ENCODE measurements around the gene COG5.

Gene COG5

DNA sequence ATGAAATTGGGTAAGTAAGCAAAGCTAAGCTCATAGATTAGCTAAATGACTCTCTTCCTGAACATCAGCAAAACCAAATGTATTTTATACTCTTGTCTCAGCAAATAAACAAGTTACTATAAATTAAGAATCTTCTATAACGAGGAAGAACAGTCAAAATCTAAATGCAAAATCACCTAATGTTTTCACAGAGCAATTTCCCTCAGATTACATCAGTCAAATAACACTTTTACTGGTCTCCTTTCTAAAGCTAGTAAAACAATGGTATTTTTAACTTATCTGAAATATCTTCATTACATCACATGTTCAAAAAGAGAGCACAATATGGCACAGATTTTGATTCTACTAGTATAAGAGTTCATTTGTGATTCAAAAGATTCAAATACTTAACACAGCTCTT is 110.3 kb downstream of the COG5 start:
- DNase-seq, result no peak

DNA sequence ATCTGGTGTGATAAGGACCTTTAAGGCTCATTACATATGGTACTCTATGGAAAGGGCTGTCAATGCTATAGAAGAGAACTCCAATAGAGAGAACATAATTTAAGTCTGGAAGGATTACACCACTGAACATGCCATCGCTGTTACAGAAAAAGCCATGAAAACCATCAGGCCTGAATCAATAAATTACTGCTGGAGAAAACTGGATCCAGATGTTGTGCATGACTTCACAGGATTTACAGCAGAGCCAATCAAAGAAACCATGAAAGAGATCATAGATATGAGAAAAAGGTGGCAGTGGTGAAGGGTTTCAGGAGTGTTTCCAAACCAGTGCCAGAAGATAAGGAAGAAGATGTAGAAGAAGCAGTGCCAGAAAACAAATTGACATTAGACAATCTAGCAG is 112.8 kb downstream of the COG5 start:
- DNase-seq, result no peak

DNA sequence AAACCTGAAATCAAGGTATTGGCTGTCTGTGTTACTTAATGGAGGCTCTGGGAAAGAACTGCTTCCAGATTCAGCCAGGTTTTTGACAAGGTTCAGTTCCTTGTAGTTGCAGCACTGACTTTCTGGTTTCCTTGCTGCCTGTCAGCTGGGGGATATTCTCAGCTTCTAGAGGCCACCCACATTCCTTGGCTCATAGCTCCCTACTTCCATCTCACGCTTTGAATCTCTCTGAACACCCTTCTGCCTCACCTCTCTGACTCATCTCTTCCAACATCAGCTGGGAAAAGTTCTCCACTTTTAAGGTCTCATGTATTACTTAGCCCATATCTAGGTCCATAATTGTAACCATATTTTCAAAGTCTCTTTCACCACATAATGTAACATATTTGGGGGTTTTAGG is 116.7 kb downstream of the COG5 start:
- DNase-seq, result no peak

DNA sequence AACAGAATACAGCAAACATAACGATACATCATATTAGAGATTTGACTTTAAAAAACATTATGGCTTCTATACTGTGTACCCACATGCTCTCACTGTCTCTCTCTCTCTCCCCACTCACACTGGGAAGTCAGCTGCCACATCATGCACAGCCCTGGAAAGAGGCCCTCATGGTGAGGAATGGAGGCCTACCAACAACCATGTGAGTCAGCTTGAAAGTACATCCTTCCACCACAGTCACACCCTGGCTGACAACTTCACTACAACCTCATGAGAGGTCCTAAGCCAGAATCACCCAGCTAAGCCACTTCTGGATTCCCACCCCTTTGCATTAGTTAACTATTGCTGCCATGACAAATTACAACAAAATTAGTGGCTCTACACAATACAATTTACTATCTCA is 117.2 kb downstream of the COG5 start:
- no peak for DNase-seq

DNA sequence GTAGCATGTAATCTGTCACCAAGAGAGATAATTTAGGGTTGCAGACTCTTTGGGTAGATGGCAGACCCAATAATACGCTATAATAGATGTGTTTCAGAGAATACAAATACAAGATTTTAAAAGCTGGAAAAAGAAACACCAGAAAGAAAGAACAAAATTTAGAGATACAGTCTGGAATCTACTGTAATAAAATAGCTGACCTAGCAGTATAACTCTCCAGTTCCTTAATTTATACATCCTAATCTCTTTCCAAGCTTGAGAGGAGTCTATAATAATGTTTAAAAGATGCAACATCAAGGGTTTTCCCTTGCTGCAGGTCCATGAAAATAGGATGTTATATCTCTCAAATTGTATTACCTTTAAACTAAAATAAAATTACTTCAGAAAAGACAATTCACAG is 121.0 kb downstream of the COG5 start:
- DNase-seq, result no peak

DNA sequence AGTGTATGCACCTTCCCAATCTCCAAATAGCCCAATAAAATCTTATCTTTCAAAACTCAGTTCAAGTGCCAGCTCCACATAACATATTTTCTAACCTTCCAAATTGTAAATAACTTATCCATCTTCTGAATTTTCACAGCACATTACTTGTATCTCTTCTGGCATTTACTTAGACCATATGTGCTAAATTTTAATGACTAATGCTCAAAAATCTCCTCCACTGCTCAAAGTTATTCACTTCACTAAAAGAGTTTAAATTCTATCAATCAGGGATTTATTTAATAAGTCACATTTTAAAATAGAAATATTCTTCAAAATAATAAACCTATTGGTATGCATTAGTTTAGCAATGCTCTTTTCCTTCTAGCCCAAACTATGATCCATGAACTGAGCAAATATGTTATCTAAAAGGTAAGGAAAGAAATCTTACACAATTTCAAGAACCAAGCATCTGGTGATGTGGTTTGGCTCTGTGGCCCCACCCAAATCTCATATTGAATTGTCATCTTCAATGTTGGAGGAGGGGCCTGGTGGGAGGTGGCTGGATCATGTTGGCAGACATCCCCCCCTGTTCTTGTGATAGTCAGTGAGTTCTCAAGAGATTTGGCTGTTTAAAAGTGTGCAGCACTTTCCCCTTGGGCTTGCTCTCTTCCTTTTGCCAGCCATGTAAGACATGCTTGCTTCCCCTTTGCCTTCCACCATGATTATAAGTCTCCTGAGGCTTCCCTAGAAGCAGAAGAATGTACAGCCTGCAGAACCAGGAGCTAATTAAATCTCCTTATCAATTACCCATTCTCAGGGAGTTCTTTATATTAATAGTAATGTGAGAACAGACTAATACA is 121.9 kb downstream of the COG5 start:
- DNase-seq, result no peak

DNA sequence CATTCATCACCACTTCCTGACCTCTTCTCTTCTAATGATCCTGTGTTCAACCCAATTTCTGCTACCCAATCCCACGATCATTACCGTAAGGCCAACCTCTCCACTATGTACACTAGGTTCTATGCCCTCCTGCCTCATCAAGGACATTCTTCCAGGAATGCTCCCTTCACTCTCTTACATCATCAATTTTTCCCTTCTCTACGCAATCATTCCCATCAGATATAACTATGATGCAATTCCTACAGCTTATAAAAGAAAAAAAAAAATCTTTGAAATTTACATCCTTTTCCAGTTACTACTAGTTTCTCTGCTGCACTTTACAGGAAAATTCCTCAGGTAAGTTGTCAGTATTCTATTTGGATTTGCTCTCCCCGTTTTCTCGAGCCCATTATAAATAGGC is 124.7 kb downstream of the COG5 start:
- no peak for DNase-seq

DNA sequence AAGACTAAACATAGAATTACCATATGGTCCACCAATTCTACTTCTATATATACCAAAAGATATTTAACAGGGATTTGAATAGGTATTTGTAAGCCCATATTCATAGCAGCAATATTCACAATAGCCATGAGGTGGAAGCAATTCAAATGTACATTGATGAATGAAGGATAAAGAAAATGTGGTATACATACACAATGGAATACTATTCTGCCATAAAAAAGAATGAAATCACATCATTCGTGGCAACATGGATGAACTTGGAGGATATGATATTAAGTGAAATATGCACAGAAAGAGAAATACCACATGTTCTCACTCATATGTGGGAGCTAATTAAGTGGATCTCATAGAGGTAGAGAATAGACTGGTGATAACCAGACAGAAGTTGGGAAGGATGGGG is 128.0 kb downstream of the COG5 start:
- no peak for DNase-seq

DNA sequence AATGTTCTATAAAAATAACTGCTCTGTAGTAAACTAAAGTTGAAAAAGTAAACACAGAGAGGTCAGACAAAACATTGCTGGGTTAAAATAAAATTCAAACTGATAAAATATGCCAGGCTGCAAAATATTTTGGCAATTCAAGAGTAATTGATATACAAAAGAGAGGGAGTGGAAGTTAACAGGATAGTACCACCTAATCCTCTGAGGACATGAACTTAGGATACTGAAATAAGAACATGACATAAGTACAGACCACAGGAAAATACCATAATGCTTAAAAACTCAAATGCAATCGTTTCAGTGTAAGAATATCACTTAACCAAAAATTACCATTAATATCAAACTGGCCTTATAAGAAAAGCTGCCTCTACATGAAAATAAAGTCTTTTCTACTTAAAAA is 131.5 kb downstream of the COG5 start:
- DNase-seq, result no peak

DNA sequence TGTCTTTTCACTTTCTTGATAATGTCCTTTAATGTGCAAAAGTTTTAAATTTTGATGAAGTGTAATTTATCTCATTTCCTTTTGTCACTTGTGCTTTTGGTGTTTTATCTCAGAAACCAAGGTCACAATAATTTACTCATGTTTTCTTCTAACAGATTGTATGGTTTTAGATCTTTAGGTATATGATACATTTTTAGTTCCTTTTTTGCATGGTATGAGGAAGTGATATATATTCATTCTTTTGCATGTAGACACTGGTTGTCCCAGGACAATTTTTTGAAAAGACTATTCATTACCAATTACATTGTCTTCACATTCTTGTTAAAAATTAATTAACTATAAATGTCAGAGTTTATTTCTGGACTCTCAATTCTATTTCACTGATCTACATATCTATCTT is 133.7 kb downstream of the COG5 start:
- no peak for DNase-seq

DNA sequence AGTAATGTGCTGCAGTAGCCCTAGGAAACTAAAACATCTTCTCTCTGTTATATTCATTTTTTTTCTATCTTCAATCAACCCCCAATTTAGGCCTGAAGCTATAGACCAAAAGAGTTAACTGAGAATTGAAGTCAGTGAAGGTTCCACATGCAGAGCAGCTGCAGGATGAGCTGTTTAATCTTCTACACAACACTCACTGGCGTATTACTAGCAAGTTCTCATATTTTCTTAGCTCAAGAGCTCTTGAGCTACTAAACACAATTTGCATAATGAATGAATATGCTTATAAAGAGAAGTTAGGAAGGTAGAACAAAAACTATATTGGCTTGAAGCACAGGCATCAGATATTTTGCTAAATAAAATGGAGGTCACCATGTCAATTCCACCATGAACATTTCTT is 135.1 kb downstream of the COG5 start:
- DNase-seq, result no peak

DNA sequence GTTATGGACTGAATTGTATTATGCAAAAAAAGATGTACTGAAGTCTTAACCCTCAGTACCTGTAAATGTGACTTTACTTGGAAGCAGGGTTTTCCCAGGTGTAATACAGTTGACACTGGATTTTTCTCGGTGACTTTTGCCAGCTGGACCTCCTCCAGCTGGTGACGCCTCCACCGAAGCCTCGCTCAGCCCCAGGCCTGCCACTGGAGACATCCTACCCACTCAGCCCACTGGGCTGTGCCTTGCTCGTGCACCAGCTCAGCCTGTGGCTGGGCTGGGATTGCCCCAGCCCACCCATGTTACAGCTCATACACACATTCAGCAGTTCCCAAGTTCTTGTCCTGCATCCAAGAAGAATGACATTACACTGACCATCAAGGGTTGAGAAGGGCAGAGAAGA is 136.3 kb downstream of the COG5 start:
- DNase-seq, result no peak

DNA sequence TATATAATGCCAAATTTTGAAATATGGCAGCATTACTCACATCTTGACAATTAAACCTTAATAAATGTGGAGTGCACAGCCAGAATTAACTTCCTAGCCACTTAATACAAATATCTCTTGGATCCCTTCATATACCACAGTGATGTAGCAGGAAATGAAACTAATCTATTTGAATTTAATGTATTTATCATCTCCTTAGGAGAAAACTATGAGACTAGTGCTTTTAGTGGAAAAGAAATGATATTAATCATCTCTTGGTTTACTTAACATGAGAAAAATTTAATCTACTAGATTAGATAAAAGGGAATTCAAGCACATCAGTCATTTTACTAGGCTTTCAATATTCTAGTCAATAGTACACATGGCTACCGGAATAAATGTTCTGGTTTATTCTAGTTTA is 149.5 kb downstream of the COG5 start:
- DNase-seq, result no peak

DNA sequence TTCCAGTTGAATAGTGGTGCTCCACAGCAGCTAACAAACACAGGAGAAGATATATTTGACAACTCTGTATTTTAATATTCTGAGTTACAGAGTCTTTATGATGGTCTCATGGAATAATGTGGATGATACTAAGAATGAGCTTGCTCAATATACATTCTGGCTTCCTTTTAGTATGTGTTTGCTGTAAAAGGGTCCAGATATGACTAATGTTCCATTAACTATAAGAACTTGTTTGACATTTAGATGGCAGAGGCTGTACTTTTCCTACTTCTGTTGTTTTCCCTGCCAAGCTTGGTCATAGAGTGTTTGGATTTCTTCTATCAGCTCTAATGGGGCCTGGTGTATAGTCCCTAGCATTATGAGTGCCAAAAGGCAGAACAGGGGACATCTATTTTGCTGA is 155.4 kb downstream of the COG5 start:
- no peak for DNase-seq

DNA sequence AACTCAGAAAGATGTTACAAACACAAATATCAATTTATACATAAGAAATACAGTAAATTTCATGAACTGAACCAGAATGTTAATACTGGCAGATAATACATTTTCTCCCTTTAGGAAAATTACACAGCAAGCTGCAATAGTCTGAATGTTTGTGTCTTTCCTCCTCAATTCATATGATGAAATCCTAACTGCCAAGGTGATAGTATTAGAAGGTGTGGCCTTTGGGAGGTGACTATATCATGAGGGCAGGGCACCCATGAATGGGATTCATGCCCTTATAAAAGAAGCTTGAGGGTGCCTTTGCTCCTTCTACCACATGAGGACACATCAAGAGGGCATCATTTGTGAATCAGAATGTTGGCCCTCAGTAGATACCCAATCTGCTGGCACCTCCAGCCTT is 158.2 kb downstream of the COG5 start:
- DNase-seq, result no peak

DNA sequence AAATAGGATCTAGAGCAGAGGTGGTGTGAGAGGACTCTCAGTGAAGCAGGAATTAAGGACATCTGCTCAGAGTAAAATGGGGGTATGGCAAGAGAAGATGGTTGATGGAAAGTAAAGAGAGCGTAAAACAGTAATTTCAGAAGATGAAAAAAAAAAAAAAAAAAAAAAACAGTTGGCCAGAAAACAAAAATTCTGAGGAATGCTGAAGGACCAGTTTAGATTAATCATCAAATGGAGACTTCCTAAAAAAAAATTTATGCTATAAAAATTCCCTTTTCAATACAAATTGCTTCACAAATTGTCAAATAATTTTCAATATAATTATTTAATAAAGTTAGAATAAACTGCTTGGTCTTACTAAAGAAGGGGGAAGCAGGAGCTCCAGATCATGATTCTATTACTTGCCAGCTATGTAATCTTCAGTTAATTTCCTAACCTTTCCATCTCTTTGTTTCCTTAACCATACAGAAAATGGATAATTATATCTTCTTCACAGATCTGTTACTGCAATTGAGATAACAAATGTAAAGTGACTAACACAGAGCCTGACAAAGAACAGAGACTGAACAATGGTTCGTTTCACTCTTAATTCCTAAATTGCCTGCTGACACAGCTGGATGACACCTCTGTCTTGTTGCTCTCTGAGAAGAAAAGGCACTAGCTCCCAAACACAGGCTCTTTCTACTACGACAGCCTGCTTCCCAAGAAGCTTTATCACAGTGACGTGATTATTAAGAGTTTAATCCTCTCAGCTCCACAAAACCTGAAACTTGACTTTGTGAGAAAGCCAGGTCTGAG is 158.8 kb downstream of the COG5 start:
- DNase-seq, result no peak

DNA sequence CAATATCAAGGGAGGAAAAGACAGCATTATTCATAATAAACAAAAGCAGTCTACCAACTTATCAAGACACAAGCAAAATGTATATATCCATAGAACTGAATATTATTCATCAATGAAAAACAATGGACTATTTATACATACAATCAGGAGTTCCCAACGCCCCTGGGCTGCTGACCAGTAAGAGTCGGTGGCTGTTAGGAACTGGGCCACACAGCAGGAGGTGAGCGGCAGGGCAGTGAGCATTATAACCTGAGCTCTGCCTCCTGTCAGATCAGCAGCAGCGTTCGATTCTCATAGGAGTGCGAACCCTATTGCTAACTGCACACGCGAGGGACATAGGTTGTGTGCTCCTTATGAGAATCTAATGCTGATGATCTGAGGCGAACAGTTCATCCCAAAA is 165.6 kb downstream of the COG5 start:
- DNase-seq, result no peak

DNA sequence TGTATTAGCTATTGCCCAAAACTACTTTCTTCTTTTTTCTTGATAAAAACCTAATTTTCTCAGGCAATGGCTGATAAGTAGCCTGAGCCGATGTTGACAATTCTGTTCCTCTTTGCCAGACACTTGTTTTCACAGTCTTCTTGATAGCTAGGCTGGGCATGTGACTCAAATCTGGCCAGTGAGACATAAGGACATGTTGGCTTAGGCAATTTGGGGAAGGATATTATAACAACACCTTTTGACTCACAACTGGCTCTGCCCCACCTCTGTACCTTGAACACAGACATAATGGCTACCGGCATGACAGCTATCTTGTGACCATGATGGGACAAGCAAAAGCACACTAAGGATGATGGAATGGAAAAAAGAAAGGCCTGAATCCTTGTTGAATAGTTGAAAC is 166.7 kb downstream of the COG5 start:
- DNase-seq, result no peak

DNA sequence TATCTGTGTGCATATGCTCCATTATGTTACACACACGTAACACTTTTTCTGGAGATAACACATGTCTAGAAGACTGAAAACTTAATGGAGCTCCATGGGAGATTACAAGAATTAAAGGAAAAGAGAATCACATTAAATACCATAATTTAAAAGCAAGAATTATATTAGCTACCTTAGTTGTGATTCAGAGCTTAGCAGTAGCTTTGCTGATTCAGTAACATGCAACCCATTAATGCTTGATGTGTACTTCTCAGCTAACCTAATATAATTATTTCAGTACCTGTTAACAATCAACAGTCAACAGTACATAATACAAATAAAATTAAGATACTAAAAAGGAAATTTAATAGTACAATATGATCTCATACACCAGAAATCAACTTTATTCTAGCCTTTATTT is 167.6 kb downstream of the COG5 start:
- DNase-seq, result no peak

DNA sequence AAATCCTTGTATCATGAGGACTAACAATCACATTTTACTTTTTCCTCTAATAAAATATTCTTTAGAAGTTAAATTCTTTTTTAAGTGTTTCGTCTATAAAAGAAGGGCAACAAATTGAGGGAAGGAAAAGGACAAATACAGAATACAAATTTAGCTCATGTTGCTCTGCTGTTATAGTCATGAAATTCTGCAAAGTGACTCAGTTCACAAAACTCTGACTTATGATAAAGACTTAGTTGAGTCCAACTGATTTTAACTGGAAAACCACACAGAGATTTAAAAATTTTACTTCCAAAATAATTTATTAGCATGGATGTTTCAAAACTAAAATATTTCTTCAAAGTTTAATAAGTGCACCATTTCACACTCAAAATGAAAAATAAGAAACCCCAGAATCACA is 168.9 kb downstream of the COG5 start:
- no peak for DNase-seq

DNA sequence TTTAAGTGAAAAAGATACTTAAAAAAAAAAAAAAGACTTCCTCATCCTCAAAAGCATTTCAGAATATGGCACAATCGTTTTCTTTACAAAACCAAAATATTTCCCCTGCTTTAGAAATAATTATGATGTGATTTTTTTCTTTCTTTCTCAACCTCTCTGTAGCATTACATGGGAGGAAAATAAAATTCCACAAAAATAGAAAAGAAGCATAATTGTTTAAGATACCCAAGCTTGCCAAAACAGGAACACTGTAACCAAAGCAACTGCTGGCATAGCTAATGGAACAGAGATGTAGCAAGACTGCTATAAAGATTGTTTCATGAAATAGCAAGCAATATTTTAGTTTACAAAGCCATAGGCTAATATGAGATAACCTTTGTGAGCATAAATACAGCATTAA is 169.4 kb downstream of the COG5 start:
- no peak for DNase-seq

DNA sequence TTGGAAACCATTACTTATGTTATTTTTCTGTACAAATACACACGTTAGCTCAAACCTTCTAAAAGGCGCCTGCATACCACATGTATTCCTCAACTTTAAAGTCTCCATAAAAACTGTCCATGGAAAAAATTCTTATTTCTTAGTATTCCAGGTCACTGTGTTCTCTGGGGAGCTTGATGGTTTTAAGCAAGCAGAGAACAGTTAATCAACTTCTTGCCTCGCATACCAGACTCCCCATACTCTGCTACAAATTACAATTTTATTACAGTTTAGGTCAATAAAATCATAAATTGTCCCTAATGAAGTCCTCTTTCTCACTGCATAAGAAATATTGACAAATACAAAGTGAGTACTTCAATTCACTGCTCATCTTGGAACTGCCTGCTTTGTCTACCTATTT is 170.9 kb downstream of the COG5 start:
- DNase-seq, result no peak

DNA sequence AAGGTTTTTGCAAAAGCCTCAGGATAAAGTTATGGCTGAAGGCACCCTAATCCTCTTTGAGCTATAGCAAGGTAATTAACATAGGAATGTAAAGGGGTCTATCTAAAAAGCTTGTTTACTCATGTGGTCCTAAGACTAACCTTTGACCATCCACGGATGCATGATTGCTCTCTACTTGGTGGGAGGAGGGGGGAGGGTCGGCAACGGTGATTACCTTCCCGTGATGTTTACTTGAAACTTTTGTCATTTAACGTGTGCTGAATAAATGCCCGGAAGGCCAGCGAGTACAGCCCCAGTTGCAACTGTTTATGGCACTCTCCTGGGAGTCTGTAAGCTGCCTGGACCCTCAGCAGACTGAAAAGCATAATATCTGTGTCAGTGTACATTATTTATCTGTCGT is 172.8 kb downstream of the COG5 start:
- DNase-seq, result no peak

DNA sequence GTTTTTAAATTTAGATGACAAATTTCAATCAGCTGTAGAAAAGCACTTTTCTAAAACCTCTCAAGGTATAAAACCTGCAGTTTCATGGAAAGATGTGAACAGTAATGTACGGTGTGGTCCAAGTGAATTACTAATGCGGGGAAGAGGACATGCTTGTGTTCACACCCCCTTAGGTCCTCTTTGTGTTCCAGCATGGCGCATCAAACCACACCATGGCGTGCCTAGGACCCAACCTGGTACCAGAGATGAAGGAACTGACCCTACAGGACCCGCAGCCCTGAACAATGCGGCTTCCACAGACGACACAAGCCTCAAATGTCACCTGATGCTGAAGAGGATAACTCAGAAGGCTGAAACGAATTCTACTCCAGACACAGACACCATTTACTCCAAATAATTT is 175.1 kb downstream of the COG5 start:
- no peak for DNase-seq

Data from NCI-H2107 (cell line).